NAMALWA (cell line): Measurements from ENCODE around the gene KIAA1958.
"Not testable (repeated sequence)": the region's sequence is repeated elsewhere in the genome, so short reads cannot be mapped to it uniquely, and the experiment has no call there.

Experiments
- DNase-seq: peaks from one replicate; pipeline ENCODE4 v3.0.0-alpha.2; 2015; ENCODE audit warnings: low spot score

Gene KIAA1958

DNA sequence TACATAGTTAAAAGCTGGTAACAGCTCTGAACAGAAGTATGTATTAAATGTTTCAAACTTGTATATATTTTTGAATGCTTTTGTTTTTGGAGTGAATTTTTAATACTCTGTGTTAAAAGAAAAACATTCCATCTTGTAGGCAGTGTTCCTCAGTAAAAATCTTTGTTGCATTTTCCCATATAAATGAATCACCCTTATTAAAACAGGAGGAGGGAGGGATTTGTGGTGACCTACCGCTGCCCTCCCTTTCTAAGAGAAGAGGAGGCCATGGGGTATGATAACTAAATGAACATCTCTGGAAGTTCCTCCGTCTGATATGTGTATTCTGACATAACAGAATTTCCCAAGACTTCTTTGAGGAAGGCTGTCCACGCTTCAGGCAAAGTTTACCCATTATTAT, 177.9 kb downstream of the KIAA1958 start:
- no peak for DNase-seq

DNA sequence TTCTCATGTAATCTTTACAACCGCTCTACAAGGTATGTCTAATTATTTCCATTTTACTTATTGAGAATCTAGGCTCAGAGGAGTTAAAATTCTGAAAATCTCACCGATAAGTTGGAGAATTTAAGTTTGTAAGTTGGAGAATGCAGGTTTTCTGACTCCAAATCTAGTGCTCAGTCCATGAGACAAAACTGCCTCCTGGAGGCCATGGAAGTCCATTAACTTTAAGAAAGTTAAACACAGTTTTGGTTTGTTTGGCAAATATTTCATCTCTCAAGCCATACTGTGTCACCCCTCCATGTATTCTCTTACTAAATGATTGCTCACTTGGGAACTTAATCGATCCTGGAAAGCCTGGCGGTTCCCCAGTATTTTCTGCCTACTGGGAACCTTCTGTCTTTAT, 178.7 kb downstream of the KIAA1958 start:
- no peak for DNase-seq

DNA sequence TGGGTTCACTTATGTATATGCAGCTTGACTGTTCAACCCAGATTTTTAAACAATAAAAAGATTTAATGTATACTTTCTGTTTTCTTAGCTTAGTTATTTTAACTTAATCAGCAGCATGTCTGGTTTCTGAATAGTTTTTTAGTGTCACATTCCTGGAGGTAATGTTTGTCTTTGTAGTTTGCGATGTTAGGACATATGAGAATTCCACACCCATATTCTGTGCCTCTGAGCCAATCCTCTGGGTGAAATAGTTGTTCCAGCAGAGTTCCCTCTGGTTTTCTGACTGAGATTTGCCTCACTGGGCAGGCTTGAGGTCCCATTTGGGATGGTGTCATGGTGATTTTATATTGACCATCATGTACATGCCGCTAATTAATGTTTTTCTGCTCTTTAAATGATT, 182.7 kb downstream of the KIAA1958 start:
- DNase-seq, result no peak

DNA sequence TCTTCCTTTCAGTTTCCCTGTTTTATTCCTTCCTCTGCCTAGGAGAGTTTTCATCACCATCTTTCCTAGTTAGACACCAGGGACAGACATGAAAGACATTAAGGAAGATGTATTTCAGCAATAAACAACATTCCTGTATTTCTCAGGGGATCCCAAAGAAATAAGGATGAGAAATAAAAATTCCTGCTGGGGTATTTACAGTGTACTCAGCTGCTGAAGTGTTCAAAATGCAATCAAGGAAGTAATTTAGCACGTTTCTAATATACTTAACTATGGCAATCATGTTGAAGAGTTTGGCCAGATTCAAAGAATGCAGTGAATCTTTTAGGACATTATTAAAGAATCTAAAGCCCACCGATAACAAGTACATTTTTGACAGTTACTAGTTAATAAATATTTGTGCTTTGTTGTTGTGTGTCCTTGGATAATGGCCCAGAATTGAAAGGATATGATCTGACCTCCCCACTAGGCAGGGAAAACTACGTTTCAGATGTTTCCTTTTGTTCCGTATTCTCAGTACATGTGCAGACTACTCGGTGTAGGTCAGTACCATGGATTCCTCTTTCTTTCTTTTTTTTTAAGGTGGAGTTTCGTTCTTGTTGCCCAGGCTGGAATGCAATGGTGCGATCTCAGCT, 184.5 kb downstream of the KIAA1958 start:
- no peak for DNase-seq

DNA sequence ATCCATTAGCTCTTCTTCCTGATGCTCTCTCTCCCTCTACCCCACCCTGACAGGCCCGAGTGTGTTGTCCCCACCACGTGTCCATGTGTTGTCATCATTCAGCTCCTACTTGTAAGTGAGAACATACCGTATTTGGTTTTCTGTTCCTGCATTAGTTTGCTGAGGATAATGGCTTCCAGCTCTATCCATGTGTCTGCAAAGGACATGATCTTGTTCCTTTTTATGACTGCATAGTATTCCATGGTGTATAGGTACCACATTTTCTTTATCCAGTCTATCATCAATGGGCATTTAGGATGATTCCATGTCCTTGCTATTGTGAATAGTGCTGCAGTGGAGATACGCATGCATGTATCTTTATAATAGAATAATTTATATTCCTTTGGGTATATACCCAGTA, 186.6 kb downstream of the KIAA1958 start:
- not testable (repeated sequence) for DNase-seq

DNA sequence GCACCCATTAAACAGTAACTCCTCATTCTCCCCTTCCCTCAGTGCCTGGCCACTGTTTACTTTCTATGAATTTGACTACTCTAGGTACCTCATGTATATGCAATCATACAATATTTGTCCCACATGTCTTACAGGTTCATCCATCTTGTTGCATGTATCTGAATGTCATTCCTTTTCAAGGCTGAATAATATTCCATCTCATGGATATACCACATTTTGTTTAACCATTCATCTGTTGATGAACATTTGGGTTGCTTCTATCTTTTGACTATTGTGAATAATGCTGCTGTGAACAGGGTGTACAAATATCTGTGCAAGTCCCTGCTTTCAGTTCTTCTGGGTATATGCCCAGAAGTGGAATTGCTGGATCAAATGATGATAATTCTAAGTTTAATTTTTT, 190.4 kb downstream of the KIAA1958 start:
- DNase-seq, result no peak

DNA sequence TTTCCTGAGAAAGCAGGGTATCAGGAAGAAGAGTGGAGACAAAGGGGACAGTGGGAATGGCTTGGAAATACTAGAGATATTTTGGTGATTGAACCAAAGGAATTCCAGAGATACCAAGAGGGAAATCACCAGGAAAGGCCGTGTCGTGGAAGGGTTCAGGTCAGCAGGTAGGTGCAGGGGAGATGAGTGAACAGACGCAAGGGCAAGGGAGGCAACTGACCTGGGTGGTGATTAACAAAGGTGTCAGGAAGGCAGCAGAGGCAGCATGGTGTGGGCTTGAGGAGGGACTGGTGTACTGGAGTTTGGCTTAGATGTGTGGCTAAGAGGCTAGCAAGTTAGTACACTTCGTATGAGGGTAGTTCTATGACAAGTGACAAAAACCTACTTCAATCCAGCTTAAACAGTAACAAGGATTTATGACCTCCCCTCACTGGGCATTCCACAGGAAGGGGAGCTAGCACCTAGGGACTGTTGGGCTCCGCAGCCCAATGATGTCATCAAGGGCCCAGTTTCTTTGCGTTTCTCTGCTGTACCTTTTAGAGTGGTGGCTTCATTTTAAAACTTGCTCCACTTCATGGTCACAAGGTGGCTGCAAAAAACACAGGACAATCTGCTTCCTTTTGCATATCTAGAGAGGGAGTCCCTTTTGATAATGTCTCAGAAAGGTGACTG, 194.2 kb downstream of the KIAA1958 start:
- DNase-seq, result no peak

DNA sequence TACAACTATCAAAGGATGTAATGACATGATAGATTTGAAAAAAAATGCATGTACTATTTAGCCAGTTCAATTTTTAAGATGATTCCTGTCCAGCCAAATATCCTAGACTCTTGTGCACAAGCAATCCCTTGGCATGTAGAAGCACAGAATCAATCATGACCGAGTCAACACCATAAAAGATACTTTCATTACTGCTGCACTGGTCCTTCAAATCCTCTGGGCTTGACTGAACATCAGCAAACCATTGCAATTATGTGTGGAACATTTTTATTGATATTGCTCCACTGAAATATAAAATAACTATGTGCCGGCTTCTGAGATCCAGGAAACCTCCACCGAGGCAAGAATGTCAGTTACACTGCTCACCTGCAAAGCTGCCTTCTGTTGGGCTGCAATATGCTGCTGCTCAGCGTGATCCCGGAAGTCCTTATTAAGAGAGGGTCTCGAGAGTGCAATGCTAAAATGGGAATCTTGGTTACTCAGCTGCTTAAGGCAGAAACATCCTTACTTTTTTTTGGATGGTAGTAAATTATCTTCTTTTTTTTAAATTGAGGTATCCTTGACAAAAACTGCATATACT, 202.6 kb downstream of the KIAA1958 start:
- no peak for DNase-seq

DNA sequence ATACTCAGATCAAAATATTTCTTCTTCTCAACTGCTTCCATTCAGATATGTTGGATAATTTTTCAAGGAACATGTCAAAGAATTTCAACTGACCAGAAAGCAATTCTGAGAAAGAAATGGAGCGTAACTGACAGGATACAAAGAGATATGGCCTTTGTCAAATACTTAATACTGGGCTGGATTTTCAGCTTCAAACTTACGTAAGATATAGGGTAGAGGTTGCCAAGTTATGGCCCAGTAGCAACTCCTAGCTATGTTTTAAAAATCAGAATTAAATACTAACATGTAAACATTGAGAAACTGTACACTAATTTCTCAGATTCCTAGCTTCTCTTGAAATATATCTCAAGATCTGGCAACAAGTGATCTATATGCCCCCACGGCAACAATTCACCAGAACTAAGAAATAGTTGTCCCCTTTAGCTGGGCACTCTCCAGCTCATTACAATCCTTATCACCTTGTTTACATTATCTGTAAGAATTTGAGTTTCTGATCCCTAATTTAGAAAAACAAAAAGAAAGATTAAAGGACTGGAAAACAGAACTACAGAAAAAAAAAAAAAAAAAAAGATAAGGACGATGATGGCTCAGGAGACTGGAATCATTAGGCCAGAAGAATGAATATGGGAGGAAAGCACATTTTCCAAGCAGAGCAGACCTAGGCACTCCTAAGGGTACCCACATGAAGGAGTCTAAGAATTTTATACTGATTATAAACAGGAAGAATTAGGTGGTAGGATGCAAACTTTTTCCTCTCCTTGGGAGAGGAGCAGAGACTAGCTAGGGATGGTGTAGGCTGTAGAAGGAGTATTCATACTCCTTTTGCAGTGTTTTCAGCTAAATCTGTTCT, 208.3 kb downstream of the KIAA1958 start:
- no peak for DNase-seq

DNA sequence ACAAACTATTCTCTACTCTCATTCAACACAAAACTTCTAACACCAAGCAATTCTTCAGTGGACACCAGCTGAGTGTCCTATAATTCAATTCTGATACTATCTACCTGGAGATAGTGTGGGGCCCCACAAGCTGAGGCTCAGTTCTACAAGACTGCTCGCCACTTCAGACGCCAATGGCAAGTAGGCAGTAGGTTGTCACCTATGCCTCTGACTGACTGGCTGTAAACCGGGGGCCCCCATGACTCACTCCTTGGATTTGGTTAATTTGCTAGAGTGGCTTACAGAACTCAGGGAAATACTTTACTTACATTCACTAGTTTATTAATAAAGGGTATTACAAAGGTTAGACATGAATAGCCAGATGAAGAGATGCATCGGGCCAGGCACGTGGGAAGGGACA, 209.8 kb downstream of the KIAA1958 start:
- no peak for DNase-seq

DNA sequence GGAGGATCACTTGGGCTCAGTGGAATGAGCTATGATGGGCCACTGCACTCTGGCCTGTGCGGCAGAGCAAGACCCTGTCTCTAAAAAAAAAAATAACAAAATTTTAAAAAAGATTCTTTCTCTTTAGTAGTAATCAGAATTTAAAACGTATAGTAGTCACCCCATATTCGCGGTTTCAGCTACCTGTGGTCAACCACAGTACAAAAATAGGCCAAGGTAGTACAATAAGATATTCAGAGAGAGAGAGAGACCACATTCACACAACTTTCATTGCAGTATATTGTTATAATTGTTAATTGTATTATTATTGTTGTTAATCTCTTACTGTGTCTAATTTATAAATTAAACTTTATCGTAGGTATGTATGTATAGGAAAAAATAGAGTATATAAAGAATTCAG, 212.6 kb downstream of the KIAA1958 start:
- DNase-seq, result no peak

DNA sequence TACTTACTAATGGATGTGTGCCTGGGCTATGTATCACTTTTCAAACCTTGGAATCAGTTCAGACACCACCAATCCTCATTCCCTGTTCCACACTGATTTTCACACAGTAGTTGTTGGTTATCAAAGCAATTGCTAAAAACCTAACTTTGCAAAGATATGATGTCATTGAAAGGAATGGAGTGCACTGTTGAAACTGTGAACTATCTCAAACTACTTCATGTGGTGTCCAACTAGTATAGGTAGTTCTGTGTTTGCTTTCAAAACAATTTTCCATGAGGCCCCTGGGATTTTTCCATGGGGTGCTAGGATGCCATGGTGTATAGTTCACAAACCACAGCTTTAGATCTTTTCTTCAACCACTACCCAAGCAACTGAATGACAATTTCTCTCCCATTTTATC, 213.5 kb downstream of the KIAA1958 start:
- DNase-seq, result no peak

DNA sequence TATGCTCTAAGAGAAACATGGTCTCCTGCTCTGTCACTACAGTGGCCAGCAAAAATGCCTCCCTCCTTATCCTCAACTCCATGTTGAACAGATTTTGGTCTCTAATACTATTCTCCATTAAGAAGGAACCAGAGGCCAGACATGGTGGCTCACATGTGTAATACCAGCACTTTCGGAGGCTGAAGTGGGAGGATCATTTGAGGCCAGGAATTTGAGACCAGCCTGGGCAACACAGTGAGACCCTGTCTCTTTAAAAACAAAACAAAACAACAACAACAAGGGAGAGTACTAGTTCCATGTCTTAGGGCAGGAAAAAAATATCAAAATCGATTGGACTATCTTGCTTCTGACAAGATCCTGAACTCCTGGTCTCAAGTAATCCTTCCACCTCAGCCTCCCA, 216.7 kb downstream of the KIAA1958 start:
- no peak for DNase-seq

DNA sequence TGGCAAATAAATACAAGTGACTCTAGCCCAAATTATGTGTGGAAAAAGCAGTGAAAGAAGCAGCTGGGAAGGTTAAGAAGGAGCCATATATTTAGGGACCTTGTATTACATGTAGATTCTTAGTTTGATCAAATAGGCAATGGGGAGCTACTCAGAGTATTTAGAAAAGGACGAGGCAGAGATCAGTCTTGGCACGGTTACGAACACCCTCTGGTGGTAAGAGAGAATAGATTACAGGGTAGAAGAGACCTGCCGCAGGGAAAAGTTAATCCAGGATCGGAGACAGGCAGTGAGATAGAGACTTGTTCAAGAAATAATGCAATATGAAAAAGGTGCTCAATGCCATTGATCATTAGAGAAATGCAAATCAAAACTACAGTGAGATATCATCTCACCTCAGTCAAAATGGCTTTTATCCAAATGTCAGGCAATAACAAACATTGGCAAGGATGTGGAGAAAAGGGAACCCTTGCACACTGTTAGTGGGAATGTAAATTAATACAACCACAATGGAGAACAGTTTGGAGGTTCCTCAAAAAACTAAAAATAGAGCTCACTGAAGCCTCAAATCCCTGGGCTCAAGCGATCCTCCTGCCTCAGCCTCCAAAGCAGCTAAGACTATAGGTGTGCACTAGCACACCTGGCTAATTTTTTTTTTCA, 219.3 kb downstream of the KIAA1958 start:
- no peak for DNase-seq

DNA sequence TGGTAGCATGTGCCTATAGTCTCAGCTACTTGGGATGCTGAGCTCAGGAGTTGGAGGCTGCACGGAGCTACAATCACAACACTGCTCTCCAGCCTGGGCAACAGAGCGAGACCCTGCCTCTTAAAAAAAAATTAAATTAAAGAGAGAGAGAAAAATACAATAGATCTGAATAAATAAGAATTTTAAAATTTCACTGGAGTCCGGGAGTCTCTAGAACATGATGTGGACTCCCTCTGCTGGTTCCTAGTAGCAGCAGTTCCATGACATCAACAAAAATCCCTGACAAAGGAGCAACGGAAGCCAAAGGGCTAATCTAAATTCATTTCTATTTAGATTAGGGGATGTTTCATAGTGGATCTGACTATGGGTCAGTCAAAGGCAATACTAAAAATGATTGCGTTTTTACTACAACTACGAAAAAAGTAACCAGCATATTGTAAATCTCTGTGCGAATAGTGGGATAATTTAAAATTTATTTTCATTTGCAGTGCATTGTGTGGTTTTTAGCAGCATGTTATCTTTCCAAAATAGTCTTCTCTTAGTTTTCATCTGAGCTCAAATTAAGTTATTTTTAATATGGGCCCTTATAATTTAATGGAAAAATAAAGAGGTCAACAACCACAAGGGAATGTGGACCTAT, 224.5 kb downstream of the KIAA1958 start:
- DNase-seq, result peak; percentile 28

DNA sequence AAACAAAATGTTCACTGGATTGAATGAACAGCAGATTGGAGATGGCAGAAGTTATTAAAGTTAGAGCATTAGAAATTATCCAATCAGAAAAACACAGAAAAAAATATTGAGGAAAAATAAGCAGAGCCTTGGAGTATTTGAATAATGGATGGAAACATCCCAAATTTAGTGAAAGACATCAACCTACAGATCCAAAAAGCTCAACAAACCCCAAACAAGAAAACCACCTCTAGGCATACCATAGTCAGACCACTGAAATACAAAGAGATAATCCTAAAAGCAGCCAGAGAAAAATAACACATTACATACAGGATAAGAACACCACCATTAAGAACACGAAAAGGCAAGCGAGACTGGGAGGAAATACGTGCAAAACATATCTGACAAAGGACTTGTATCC, 226.1 kb downstream of the KIAA1958 start:
- no peak for DNase-seq

DNA sequence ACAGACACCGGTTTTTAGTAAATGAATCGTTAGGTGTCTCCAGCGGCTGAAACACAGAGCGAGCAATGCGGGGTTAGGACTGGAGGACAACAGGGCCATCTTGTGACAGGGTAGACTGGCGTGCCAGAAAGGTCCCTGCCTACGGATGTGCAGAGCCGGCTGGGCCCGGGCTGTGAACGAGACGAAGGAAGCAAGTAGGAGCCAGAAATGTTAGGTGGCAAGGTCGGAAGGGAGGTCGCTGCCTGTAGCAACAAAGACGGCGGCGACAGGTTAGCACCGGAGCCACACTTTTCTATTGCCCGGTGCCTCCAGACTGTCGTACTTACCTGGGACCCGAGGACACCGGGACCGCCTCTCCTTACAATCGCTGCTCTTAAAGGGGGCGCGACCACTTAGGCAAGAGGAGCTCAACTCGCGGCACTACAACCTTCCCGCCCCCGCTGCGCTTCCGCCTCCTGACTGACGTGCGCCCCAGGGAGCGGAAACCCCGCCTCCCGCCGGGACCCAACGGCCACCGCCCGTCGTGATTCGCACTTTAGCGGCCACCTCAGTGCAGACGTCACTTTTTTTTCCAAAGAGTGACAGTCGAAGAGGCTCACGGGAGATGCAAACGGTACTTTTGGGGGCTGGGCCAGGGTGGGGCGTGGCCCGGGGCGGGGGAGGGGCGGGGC, 231.2 kb downstream of the KIAA1958 start, which contains the start of gene INIP:
Gene INIP (minus strand): TSS at position 457 of the 671 bp plus-strand sequence. CDS start 1,632 bp downstream, outside the sequence.
- peak; percentile 99 for DNase-seq
